Anterior cingulate cortex (tissue), 58 donors: ENCODE measurements around the gene AFF4.
"Not testable (repeated sequence)": the region's sequence is repeated elsewhere in the genome, so short reads cannot be mapped to it uniquely, and the experiment has no call there.

ENCODE experiments used
- DNase-seq, 58 donors: peaks; one replicate each; lab custom pipeline; 2025; lab: John Stamatoyannopoulos, UW

AFF4 gene

GRCh38 chr5:132956166-132956799 is 7.2 kb downstream of the AFF4 start:
- DNase-seq: not testable (repeated sequence)

- no peak for DNase-seq
These were observed 9.7 kb downstream of the AFF4 start for GRCh38 chr5:132953710-132954109.

- no peak for DNase-seq
These were observed 10.6 kb downstream of the AFF4 start for GRCh38 chr5:132952829-132953228.

DNA sequence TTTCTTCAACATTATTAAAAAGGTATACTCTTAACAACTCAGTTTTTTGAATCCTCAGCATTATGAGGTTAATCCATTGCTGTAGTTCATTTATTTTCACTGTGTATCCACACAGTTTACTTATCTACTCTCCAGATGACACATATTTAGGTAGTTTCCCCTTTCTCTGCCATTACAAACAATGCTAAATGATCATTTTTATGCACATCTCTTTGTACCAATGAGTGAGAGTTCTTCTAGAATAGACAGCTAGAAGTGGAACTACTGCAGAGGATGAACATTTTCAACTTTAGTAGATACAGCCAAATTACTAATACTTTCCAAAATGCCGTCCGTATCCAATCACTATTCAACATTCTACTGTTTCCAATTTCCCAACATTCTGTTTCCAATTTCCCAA is 11.5 kb downstream of the AFF4 start:
- no peak for DNase-seq

DNA sequence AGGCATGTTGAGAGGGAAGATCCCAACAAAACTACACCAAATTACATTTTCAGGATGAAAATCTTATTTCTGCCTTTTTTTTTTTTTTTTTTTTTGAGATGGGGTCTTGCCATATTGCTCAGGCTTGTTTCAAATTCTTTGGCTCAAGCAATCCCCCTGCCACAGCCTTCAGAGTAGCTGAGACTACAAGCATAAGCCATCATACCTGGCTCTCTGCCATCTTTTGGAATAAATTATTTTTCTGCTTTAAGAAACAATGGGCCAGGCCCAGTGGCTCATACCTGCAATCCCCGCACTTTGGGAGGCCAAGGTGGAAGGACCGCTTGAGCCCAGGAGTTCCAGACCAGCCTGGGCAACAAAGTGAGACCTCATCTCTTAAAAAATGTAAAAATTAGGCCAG is 14.3 kb downstream of the AFF4 start:
- no peak for DNase-seq

- no peak for DNase-seq
These were observed 15.8 kb downstream of the AFF4 start for GRCh38 chr5:132947671-132948070.

DNA sequence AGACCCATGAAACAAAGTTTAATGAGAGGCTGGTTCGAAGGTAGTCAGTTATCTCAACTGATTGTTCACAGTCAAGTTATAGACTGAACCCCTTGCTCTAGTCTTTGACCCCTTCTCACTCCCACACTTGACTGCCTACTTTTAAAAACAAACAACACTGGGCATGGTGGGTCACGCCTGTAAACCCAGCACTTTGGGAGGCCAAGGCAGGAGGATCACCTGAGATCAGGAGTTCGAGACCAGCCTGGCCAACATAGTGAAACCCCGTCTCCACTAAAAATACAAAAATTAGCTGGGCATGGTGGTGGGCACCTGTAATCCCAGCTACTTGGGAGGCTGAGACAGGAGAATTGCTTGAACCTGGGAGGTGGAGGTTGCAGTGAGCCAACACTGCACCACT is 18.1 kb downstream of the AFF4 start:
- not testable (repeated sequence) for DNase-seq

- no peak for DNase-seq
These were observed 19.9 kb downstream of the AFF4 start for GRCh38 chr5:132943362-132944022.

GRCh38 chr5:132941331-132941730 is 22.1 kb downstream of the AFF4 start:
- no peak for DNase-seq

DNA sequence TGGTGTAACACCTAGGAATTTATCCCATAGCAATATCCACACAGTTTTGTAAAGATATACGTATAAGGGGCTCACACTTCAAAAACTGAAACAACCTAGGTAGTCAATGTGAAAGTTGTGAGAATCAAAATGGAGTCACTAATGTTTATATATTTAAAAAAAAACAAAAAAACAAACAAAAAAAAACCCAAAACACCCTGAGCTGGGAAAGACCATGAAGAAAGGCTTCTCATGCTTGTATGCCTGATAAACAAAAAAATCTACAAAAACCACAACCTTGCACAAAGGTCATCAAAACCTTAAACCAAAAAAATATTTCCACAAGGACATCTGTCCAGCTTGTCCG is 35.4 kb downstream of the AFF4 start:
- DNase-seq: no peak

- DNase-seq: no peak
These were observed 35.9 kb downstream of the AFF4 start for GRCh38 chr5:132927355-132928061.

GRCh38 chr5:132926437-132926836 is 37.0 kb downstream of the AFF4 start:
- no peak for DNase-seq

DNA sequence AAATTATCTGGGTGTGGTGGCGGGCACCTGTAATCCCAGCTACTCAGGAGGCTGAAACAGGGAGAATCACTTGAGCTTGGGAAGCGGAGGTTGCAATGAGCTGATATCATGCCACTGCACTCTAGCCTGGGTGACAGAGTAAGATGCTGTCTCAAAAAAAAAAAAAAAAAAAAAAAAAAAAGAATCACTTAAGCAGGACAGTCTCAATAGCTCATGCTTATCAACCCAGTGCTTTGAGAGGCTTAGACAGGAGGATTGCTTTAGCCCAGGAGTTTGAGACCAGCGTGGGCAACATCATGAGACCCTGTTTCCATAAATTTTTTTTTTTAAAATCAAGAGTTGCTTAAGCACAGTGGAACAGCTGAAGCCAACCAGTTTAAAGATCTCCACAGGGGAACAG is 47.3 kb downstream of the AFF4 start:
- DNase-seq: no peak

DNA sequence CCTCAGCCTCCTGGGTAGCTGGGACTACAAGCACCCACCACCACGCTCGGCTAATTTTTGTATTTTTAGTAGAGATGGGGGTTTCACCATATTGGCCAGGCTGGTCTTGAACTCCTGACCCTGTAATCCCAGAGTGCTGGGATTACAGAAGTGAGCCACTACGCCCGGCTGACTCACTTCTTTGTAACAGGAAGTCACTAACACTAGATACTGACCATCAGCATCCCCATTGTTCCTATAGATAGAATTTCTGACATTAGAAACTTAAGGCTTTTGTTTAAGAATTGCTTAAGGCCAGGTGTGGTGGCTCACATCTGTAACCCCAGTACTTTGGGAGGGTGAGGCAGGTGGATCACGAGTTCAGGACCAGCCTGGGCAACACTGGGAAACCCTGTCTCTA is 47.8 kb downstream of the AFF4 start:
- DNase-seq: no peak

- no peak for DNase-seq
These were observed 53.7 kb downstream of the AFF4 start for GRCh38 chr5:132909702-132910101.

DNA sequence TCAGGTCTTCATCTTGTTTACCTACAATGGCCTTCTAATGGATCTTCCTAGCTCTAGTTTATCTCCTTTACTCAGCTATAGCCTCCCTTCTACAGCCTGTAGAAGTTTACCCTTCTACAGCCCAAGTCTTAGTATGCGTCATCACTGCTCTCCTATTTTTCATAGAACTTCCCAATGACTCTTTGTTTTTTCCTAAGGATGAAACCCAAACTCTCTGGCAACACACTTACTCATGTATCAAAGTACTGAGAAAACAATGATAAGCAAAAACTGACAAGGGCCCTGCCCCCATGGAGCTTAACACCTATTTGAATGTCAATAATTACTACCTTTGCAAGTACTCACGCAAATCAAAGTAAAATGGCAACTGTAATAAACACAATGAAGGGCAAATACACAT is 56.3 kb downstream of the AFF4 start:
- no peak for DNase-seq

GRCh38 chr5:132905938-132906337 is 57.5 kb downstream of the AFF4 start:
- DNase-seq: no peak

DNA sequence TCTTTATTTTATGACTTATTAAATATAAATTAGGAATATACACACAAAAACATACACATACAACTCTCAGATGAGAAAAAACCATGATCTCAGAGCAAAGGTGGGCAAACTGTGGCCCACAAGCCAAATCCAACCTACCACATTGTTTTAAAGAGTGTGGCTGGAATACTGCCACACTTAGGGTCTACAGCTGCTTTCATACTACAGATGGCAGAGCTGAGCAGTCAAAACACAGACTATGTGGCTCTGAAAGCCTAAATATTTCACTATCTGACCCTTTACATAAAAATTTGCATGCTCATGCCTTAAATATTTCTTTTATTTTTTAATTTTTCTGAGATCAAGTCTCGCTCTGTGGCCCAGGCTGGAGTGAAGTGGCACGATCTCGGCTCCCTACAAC is 61.7 kb downstream of the AFF4 start:
- DNase-seq: no peak

GRCh38 chr5:132901036-132901435 is 62.4 kb downstream of the AFF4 start:
- DNase-seq: no peak

DNA sequence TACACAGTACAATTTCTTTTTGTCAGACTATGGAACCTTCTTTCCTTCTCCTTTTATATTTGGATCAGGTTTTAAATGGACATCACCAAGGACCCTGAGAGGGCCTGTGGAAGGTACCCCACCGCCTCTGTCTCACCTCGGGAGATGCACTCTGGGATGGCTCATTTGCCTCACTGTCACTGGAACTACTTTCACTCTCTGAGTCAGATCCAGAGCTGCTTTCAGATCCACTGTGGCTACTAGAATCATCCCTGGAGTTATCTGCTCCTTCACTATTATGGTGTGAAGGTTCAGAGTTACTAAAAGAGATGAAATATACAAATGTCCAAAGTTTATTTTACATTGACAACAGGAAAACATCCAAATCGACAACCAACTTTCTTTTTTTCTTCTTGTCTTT is 65.3 kb downstream of the AFF4 start:
- DNase-seq: no peak

DNA sequence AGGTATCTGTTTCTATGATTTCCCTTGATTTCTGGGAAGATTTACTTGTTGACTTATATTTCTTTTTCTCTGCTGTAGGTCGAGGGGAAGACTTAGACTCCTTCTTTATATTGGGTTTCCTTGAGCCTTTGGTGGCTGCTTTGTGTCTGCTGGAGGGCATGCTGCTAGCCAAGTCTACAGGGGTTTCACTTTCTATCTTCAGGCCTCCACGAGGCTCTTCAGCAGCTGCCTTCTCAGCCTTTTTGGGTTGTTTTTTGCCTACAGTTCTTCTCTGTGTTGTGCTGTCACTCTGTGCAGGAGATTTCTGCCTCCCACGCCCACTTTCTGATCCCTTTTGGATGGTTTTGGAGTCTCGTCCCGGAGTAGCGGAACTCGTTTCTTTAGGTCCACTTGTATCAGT is 66.7 kb downstream of the AFF4 start:
- peak in 2 of 58 donors; percentile 8 to 20 for DNase-seq

- no peak for DNase-seq
These were observed 67.6 kb downstream of the AFF4 start for GRCh38 chr5:132895719-132896305.
